GM19099 (cell line): ENCODE results near the gene PIK3R1.

Experiments used
- POLR2A ChIP-seq: IDR thresholded peaks from 3 replicates; pipeline ENCODE4 v1.6.1; 2011; ENCODE audit warnings: low read depth; ENCODE audit not compliant: insufficient read length; ENCODE audit errors: extremely low read depth

PIK3R1 gene

DNA sequence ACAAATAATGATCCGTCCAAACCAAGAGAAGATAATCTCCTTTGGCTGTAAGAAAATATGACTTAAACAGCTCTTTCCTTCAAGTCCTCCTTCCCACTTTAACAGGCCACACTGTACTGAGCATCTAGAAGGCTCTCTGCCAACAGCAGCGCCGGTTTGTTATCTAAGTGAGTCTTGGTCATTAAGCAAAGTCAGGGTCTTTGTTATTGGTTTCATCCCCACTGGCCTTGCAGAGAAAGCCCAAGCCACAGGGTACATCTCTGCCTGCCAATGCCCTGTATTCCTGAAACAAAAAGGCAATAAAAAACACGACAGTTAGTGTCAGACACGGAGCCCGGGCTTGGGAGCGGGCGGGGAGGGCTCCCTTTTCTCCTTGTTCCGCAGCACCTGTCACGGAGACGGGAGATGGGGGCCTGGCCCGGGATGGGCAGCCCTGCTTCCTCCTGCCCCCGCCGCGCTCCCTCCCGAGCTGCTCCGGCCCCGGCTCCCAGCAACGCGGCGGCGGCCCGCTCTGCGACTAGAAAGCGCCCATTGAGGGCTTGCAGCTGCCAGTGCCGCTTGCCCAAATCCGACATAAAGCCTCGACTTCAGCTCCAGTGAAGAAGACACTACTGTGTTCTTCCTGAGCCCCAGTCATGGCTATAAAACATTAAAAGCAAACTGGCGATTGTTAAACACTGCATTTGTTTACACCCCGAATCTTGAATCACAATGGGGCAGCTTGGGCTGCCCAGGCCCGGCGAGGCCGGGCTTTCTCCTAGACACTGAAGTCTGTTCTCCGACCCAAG is 28.1 kb upstream of the PIK3R1 start:
- TF ChIP-seq POLR2A, result no peak

DNA sequence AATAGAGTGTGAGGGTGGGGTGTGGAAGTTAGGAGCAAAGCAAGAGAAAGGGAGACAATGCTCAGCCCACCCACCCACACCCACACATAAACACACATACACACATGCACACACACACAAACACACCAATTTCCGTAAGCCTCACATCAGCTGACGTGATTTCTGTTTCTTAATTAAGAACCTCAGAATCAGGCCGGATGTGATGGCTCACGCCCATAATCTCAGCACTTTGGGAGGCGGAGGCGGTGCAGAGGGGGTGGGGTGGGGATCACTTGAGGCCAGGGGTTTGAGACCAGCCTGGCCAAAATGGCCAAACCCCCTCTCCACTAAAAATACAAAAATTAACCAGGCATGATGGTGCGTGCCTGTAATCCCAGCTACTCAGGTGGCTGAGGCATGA is 26.4 kb upstream of the PIK3R1 start:
- no peak for TF ChIP-seq POLR2A

DNA sequence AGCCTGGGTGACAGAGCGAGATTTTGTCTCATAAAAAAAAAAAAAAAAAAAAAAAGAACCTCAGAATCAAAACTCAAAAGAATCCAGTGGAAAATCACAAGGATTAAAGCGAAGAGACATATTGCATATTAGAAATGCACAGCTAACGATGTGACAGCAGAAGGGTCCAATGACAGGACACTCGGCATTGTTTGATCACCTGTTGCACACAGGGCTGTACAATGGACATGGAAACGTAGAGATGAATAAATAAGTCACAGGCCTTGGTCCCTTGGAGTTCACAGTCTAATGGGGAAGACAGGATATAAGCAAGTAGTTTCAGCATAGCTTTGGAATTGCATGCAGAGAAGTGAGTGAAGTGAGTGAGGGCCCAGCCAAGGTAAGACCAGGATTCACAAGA is 25.9 kb upstream of the PIK3R1 start:
- no peak for TF ChIP-seq POLR2A

DNA sequence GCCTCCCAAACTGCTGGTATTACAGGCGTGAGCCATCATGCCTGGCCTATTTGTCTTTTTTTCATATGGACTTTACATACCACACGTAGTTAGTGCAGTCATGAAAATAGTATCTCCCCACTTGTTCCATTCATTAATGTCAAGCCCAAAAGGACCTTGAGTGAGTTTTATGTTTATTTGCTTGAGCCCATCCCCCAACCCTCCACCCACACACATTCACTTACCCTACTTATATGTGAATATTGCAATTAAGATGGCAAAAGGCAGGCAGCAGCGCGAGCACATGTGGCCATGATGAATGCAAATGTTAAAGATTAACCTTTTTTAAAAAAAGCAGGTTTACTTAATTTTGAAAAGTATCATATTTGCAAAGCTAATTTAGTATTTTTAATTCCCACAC is 24.9 kb upstream of the PIK3R1 start:
- TF ChIP-seq POLR2A, result no peak

DNA sequence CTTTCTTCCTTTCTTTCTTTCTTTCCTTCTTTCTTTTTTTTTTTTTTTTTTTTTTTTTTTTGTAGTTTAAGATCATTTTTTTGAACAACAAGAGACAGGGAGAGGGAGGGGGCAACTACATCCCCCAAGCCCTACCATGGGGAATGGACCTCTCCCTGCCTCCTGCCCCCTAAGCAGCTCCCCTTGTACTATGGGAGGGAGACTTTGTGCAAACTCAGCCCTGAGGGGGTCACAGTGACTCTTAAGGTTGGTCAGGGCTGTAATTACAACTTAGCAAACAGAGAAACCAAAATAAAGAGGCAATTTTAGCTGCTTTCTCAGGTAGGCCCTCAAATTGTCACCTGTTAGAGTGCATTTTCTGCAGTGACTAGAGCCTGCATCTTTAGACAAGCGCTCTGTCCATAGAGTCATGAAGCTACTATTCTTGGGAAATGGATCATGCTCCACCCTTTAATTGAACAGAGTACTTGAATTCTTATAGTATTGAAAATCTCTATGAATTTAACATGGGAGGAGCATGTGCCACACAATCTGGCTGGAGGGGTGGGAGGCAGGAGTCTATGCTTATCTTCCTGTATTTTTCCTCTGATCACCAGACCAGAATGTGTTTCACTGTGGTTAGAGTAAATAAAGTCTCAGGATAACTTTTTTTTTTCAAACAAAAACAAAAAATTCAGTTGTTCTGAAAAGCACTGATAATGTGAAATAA is 24.3 kb upstream of the PIK3R1 start:
- TF ChIP-seq POLR2A, result no peak

DNA sequence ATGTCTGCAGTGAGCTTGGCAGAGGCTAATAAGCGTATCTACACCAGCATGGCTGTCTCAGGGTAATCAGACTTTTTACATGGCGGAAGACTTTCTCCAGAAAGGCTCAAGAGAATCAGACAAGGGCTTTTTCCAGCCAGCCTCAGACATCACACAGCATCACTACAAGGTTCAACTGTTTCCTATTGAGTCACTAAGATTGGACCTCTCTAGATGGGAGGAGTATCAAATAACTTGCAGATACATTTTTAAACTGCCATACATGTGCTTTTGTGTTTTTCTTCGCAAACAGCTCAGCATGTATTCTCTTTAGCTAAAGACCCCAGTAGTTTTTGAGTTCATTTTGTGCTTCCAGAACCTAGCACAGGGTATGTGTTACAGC is 22.9 kb upstream of the PIK3R1 start:
- TF ChIP-seq POLR2A, result no peak

DNA sequence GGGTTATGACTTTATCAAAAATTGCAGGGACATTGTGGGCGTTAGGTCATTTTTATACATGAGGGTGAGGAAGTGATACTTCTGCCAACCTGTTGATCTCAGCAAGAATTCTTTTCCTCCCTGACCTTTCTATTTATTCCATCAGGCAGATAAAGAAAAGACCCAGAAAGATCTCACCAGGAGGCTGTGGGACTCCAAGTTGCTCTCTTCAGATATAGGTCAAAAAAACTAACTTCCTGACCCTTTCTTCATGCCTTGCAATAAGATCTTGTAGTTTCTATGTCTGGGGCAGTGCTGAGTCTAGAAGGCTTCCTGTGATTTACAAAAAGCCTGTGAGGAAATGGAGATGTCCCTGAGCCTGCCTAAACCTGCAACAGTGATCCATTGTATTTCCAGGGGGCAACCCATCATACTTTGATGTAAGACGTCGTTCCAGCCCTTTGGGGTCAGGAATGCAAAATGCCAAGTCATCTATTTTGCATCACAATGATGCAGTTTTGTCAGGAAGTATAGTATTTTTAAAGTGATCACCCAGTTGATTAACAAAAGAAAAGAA is 22.0 kb upstream of the PIK3R1 start:
- no peak for TF ChIP-seq POLR2A

DNA sequence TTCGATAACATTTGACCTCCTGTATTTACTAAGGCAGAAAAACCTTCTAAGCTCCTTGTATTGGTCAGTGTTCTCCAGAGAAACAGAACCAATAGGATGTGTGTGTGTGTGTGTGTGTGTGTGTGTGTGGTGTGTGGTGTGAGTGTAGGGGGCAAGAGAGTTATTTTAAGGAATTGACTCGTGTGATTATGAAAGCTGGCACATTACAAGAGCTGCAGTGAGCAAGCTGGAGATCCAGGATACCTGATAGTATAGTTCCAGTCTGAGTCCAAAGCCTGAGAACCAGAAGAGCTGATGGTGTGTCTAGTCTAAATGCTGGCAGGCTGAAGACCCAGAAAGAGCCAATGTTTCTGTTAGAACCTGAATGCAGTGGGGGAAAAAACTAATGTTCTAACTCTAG is 21.2 kb upstream of the PIK3R1 start:
- no peak for TF ChIP-seq POLR2A

DNA sequence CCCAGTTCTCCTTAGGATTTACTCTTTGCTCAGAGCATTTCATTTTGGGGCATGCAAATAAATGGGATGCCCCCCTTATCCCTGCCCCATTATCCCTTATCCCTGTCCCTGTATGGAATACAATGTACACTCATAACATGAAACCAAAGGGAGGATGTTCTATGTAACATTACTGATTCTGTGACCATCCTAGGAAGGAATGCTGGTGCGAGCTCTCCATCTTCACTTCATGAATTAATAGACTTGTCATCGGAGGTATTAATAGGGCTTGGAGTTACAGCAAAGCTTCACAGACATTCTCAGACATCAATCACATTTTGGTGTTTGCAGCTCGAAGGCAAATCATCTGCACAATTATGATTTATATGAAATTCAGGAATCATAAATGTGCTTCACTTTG is 20.4 kb upstream of the PIK3R1 start:
- no peak for TF ChIP-seq POLR2A

DNA sequence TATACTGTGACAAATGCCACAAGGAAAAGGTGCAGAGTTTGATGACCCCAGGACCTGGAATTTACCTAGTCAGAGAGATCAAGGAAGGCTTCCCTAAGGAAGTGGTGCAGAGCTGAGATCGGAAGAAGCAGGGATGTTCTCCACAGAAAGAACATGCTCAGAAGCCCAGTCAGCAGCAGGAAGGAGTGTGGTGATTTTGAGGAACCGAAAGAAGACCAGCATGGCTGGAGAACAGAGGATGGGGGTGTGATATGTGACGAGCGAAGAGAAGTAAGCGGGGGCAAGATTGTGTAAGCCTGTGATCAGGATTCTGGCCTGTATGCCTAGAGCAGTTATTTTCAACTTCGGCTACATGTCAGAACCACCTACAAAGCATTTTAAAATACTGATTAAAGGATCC is 18.7 kb upstream of the PIK3R1 start:
- TF ChIP-seq POLR2A, result no peak

DNA sequence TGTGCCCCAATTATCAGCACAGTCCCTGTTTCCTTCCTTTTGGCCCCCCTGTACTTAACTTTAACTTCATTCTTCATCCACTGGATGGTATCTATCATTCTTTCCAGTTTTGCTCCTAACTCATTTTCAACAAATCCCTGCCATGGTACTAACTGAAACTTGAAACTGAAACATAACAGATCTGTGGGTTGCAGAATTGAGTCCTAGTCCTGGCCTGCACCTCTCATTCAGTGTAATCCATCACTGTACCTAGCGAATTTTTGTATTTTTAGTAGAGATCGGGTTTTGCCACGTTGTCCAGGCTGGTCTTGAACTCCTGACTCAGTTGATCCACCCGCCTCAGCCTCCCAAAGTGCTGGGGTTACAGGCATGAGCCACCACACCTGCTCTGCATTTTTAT is 15.3 kb upstream of the PIK3R1 start:
- no peak for TF ChIP-seq POLR2A

DNA sequence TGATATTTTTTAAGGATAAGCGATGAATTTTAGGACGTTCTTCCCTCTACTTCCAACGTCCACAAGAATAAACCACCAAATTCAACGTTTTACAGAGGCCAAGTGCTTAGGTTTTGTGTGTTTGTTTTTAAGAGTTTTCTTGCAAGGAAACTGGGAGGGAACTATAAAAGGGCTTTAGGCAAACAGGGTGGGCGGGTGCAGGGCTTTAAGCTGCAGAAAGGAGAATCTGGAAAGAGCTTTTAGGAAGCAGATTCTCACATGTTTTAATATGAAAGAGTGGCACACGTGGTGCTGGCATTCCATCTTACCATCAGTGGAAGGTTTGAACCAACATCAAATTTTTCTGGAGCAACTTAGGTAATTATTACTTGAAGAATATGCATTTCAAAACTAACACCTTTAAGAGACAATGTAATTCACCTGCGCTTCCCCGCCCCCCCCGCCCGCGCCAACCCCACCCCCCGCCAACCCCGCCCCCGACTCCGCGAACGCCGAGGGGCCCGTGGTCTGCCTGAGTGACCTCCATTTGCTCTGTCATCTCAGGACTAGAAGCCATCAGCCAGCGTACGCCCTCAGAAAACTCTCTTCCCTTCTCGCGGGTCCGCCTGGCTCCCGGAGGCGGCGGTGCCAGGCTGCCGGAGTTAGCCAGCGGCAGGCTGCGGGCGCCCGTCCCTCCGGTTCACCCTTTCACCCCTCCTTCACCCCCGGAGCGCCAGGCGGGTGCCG is 911 bp upstream of the PIK3R1 start:
- TF ChIP-seq POLR2A, result no peak

DNA sequence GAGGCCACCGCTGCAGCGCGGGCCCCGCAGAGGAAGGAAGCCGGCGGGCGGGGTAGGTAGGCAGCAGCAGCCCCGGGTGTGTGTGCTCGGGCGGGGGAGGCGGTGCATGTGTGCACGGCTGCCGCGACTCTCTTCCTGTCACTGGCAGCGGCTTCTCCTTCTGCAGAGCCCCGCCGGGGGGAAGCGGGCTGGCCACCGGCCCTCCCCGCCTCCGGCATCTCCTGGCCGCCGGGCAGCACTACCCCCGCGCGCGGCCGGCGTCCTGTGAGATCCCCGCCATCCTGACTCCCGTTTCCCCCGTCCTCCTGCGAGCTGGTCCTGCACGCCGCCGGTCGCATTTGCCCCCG is 315 bp downstream of the PIK3R1 start:
- no peak for TF ChIP-seq POLR2A

DNA sequence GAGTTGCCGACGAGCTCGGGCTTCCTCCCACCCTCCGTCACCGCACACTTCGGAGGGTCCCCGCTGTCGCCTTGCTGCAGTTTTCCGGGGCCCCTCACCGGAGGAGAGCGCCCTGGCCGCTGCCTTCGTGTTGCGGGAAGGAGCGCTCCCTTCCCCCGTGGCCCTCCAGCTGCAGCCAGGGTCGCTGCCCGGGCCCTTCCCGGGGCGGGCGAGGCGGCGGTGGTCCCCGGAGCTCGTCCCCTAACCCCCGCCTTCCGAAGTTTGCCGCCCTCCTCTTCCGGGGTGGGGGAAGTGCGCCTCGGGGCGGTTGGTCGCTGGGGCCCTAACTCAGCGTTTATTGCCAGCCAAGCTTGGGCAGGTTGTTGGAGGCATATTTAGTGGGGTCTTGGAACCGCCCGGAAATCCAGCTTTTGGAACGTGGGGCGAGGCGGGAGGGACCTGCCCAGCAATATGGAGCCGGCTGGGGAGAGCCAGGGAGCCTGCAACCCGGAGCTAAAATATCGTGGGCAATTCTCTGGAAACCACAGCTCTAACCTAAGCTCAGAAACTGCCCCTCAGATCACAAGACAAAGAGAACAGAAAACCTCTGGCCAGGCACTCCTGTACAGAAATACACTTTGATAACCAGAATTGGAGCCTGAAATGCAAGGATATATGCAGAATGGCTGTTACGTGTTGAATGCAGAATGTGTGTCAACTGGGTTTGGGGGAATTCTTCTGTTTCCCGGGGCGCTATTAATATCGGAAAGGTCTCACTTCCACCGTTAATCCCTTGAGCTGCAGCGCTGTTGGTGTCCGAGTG is 890 bp downstream of the PIK3R1 start:
- peak; percentile 22 for TF ChIP-seq POLR2A

DNA sequence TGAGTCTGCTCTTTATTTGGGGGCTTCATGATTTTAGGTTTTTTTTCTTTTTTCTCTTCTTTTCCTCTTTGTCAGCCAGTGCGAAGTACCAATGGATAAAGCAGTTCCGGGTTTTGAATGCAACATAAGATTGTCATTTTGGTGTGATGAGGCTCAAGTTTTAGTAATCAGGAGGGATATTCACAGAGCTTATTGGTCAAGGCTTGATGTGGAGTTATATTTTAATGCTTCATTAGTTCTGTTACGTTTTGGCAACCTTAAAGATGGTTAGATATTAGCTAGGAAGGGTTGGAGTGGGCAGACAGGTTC is 1.4 kb downstream of the PIK3R1 start:
- TF ChIP-seq POLR2A, result no peak

DNA sequence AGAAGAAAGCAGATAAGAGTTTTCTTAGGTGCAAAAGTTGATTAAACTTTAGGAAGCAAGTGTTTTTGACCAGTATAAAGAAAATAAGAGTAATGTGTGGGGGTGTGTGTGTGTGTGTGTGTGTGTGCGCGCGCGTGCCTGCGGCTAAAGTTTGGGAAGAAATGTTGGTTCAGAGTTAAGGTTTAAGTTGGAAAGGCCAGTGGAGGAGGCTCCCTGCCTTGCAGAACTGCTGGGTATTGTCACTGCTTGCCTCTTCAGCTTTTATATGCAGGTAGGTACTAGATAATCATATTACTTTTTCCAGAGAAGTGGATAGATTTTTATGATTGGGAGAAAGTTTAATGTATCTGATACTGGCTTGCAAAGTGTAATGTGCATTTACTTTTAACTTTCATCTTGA is 2.0 kb downstream of the PIK3R1 start:
- no peak for TF ChIP-seq POLR2A
